Mesenchymal stem cell (in vitro differentiated cells and primary cell): ENCODE results near the gene ATP6V0A1.

Source experiments
- DNase-seq: peaks from one replicate; pipeline ENCODE4 v3.0.0-alpha.2; 2013
- H2AFZ ChIP-seq: one replicate; pipeline ENCODE4 v1.6.1; 2013; ENCODE audit warnings: low read depth, mild to moderate bottlenecking, control low read depth, inconsistent platforms, low read length, moderate library complexity
- H2AK5ac ChIP-seq: 2 replicates; pipeline ENCODE4 v1.6.1; 2013; ENCODE audit warnings: low read length, moderate library complexity, mild to moderate bottlenecking, inconsistent platforms; ENCODE audit not compliant: severe bottlenecking
- H2BK120ac ChIP-seq: one replicate; pipeline ENCODE4 v1.6.1; 2013; ENCODE audit warnings: low read depth, mild to moderate bottlenecking, inconsistent platforms, low read length, moderate library complexity
- H2BK12ac ChIP-seq, 2 experiments: one replicate each; pipeline ENCODE4 v1.6.1; 2013; ENCODE audit warnings: inconsistent platforms in 2 of 2, low read length in 2 of 2, mild to moderate bottlenecking in 2 of 2, moderate library complexity in 2 of 2, control low read depth in 1 of 2
- H2BK15ac ChIP-seq: one replicate; pipeline ENCODE4 v1.6.1; 2013; ENCODE audit warnings: mild to moderate bottlenecking, low read depth, inconsistent platforms; ENCODE audit not compliant: poor library complexity, severe bottlenecking
- H2BK5ac ChIP-seq: 2 replicates; pipeline ENCODE4 v1.6.1; 2013; ENCODE audit warnings: low read depth, mild to moderate bottlenecking, low read length, control low read depth, inconsistent platforms; ENCODE audit not compliant: poor library complexity, severe bottlenecking
- H3K14ac ChIP-seq, 2 experiments: one replicate each; pipeline ENCODE4 v1.6.1; 2013; ENCODE audit warnings: inconsistent platforms in 2 of 2, low read length in 2 of 2, control low read depth in 1 of 2, mild to moderate bottlenecking in 1 of 2, moderate library complexity in 1 of 2
- H3K18ac ChIP-seq, 2 experiments: one replicate each; pipeline ENCODE4 v1.6.1; 2013; ENCODE audit warnings: inconsistent platforms in 2 of 2, low read length in 2 of 2, control low read depth in 1 of 2, low read depth in 1 of 2, mild to moderate bottlenecking in 1 of 2
- H3K23ac ChIP-seq, 2 experiments: one replicate each; pipeline ENCODE4 v1.6.1; 2013; ENCODE audit warnings: inconsistent platforms in 2 of 2, low read length in 2 of 2, mild to moderate bottlenecking in 2 of 2, moderate library complexity in 2 of 2, control low read depth in 1 of 2
- H3K27ac ChIP-seq: 2 replicates; pipeline ENCODE4 v1.5.1; 2013; ENCODE audit warnings: mild to moderate bottlenecking, moderate library complexity, low read length, control low read depth, inconsistent platforms; ENCODE audit not compliant: poor library complexity, severe bottlenecking
- H3K27me3 ChIP-seq, 2 experiments: 2 replicates each; pipeline versions ENCODE4 v1.6.1 to v1.7.0; 2013; ENCODE audit warnings: low read length in 2 of 2, mild to moderate bottlenecking in 2 of 2, moderate library complexity in 2 of 2, control low read depth in 1 of 2, inconsistent platforms in 1 of 2; ENCODE audit not compliant: control insufficient read depth in 1 of 2, insufficient read depth in 1 of 2
- H3K36me3 ChIP-seq, 2 experiments: 2 replicates each; pipeline versions ENCODE4 v1.6.1 to v1.7.0; 2013; ENCODE audit warnings: low read length in 2 of 2, control low read depth in 1 of 2, inconsistent platforms in 1 of 2, low read depth in 1 of 2, mild to moderate bottlenecking in 1 of 2; ENCODE audit not compliant: insufficient read depth in 2 of 2, control insufficient read depth in 1 of 2
- H3K4ac ChIP-seq, 2 experiments: one replicate each; pipeline ENCODE4 v1.6.1; 2013; ENCODE audit warnings: inconsistent platforms in 2 of 2, low read length in 2 of 2, mild to moderate bottlenecking in 2 of 2, moderate library complexity in 2 of 2, control low read depth in 1 of 2, low read depth in 1 of 2
- H3K4me1 ChIP-seq: 2 replicates; pipeline ENCODE4 v1.6.1; 2013; ENCODE audit warnings: low read depth, low read length, control low read depth; ENCODE audit not compliant: control insufficient read depth, insufficient read depth
- H3K4me2 ChIP-seq: 2 replicates; pipeline ENCODE4 v1.6.1; 2013; ENCODE audit warnings: low read length, mild to moderate bottlenecking, inconsistent platforms; ENCODE audit not compliant: poor library complexity, severe bottlenecking
- H3K4me3 ChIP-seq, 2 experiments: 2 replicates each; pipeline versions ENCODE4 v1.5.1 to v1.7.0; 2013; ENCODE audit warnings: low read length in 2 of 2, mild to moderate bottlenecking in 2 of 2, control low read depth in 1 of 2, low read depth in 1 of 2; ENCODE audit not compliant: insufficient read depth in 1 of 2
- H3K79me1 ChIP-seq: replicated peaks from 2 replicates; pipeline ENCODE4 v1.6.1; 2013; ENCODE audit warnings: mild to moderate bottlenecking, control low read depth, low read length, inconsistent platforms; ENCODE audit not compliant: poor library complexity, severe bottlenecking
- H3K9ac ChIP-seq: 2 replicates; pipeline ENCODE4 v1.7.0; 2013; ENCODE audit warnings: mild to moderate bottlenecking, low read length, moderate library complexity
- H3K9me3 ChIP-seq: 2 replicates; pipeline ENCODE4 v1.7.0; 2013; ENCODE audit warnings: mild to moderate bottlenecking, low read length; ENCODE audit not compliant: control insufficient read depth
- H4K8ac ChIP-seq: one replicate; pipeline ENCODE4 v1.6.1; 2013; ENCODE audit warnings: inconsistent platforms, mild to moderate bottlenecking, low read length, moderate library complexity
- H4K91ac ChIP-seq: one replicate; pipeline ENCODE4 v1.6.1; 2013; ENCODE audit warnings: mild to moderate bottlenecking, low read length, inconsistent platforms
- WGBS: methylation state at CpG from one replicate; pipeline ENCODE4 v1.1.7; 2013; ENCODE audit warnings: mixed read lengths; 5-methylcytosine and 5-hydroxymethylcytosine counted together

ATP6V0A1 gene

GRCh38 chr17:42560246-42560645, 101.6 kb downstream of the ATP6V0A1 start:
- Histone ChIP-seq H3K18ac (no peak overlapping the region), H2AFZ (no peak overlapping the region), H3K27ac (no peak overlapping the region), H3K4me2 (no peak overlapping the region), H3K79me1 (peaks cover 14% of the 10 kb centered on the region), H3K4me1 (peaks cover 36% of the 10 kb centered on the region), H2AK5ac (no peak overlapping the region), H2BK120ac (no peak overlapping the region), H2BK12ac (no peak overlapping the region), H3K9ac (peak overlapping the region; percentile 28), H3K27me3 (no peaks in the 10 kb centered on the region), H3K4me3 (no peak overlapping the region), H3K23ac (no peak overlapping the region), H3K14ac (no peak overlapping the region), H2BK15ac (no peak overlapping the region), H3K4ac (no peak overlapping the region), H2BK5ac (no peak overlapping the region), H3K9me3 (no peaks in the 10 kb centered on the region), H3K36me3 (peaks cover 19 to 24% of the 10 kb centered on the region in 2 experiments), H4K8ac (no peak overlapping the region), H4K91ac (no peak overlapping the region)
- WGBS, result no CpG with 5 or more reads among the region's 3 CpGs
- no peak for DNase-seq

GRCh38 chr17:42561897-42562387, 103.3 kb downstream of the ATP6V0A1 start, which contains the start of gene COASY:
TSS of gene COASY (plus strand) at chr17:42562148. CDS start at chr17:42562623, 475 bp downstream.
- Histone ChIP-seq H2BK5ac (peak within 1 kb of the TSS; percentile 82), H3K27ac (peak within 1 kb of the TSS; percentile 80), H3K27me3 (no peaks in the 10 kb centered on the region), H2BK120ac (peak within 1 kb of the TSS; percentile 81), H4K8ac (peak within 1 kb of the TSS; percentile 99), H3K79me1 (peaks cover 21% of the 10 kb centered on the region), H3K36me3 (peaks cover 33 to 40% of the 10 kb centered on the region in 2 experiments), H3K18ac (peak within 1 kb of the TSS; percentile 85 to 96), H4K91ac (peak within 1 kb of the TSS; percentile 97), H3K4me1 (peaks cover 39% of the 10 kb centered on the region), H2AK5ac (peak within 1 kb of the TSS; percentile 99), H3K9ac (peak within 1 kb of the TSS; percentile 97), H2AFZ (peak within 1 kb of the TSS; percentile 77), H3K4me3 (peak within 1 kb of the TSS; percentile 78 to 95), H2BK12ac (peak within 1 kb of the TSS; percentile 46 to 67), H3K14ac (peak within 1 kb of the TSS in 1 of 2 experiments; percentile 91), H3K4ac (peak within 1 kb of the TSS; percentile 98), H3K9me3 (no peaks in the 10 kb centered on the region), H3K4me2 (peak within 1 kb of the TSS; percentile 94), H3K23ac (no peak within 1 kb of the TSS), H2BK15ac (peak within 1 kb of the TSS; percentile 36)
- DNase-seq, result peak; percentile 97
- 1% methylated on average over 26 of the region's 26 CpGs for WGBS

GRCh38 chr17:42562388-42563142, 103.9 kb downstream of the ATP6V0A1 start:
- Histone ChIP-seq H3K4me2 (peak overlapping the region; percentile 94), H2BK5ac (peak overlapping the region; percentile 82), H3K27ac (peak overlapping the region; percentile 80), H3K4me3 (peak overlapping the region; percentile 78 to 95), H2BK15ac (peak overlapping the region; percentile 36), H3K23ac (no peak overlapping the region), H3K9me3 (no peaks in the 10 kb centered on the region), H3K14ac (peak overlapping the region in 1 of 2 experiments; percentile 3), H2AK5ac (peak overlapping the region; percentile 86), H3K4ac (peak overlapping the region; percentile 92 to 98), H2AFZ (no peak overlapping the region), H3K27me3 (no peaks in the 10 kb centered on the region), H2BK12ac (peak overlapping the region; percentile 46 to 67), H3K79me1 (peaks cover 24% of the 10 kb centered on the region), H4K8ac (peak overlapping the region; percentile 98), H3K9ac (peak overlapping the region; percentile 97), H4K91ac (peak overlapping the region; percentile 97), H3K36me3 (peaks cover 33 to 40% of the 10 kb centered on the region in 2 experiments), H2BK120ac (peak overlapping the region; percentile 81), H3K18ac (peak overlapping the region; percentile 71 to 85), H3K4me1 (peaks cover 39% of the 10 kb centered on the region)
- no peak for DNase-seq
- 23% methylated on average over 48 of the region's 48 CpGs for WGBS

GRCh38 chr17:42563143-42563509, 104.4 kb downstream of the ATP6V0A1 start:
- H2BK120ac ChIP-seq, result no peak overlapping the region
- no peaks in the 10 kb centered on the region for H3K9me3 ChIP-seq
- peaks cover 33 to 40% of the 10 kb centered on the region in 2 experiments for H3K36me3 ChIP-seq
- no peaks in the 10 kb centered on the region for H3K27me3 ChIP-seq
- no peak overlapping the region for H2AFZ ChIP-seq
- H3K4ac ChIP-seq, result peak overlapping the region in 1 of 2 experiments; percentile 98
- peak overlapping the region; percentile 97 for H3K9ac ChIP-seq
- 97% methylated on average over 12 of the region's 14 CpGs for WGBS
- H2AK5ac ChIP-seq, result no peak overlapping the region
- H2BK15ac ChIP-seq, result no peak overlapping the region
- peak overlapping the region; percentile 94 for H3K4me2 ChIP-seq
- no peak overlapping the region for H2BK12ac ChIP-seq
- H3K27ac ChIP-seq, result no peak overlapping the region
- peak overlapping the region; percentile 14 for H4K91ac ChIP-seq
- DNase-seq, result no peak
- H3K4me1 ChIP-seq, result peaks cover 42% of the 10 kb centered on the region
- peak overlapping the region in 1 of 2 experiments; percentile 19 for H3K18ac ChIP-seq
- H2BK5ac ChIP-seq, result no peak overlapping the region
- peaks cover 24% of the 10 kb centered on the region for H3K79me1 ChIP-seq
- peak overlapping the region; percentile 78 to 95 for H3K4me3 ChIP-seq
- no peak overlapping the region for H3K14ac ChIP-seq
- peak overlapping the region; percentile 98 for H4K8ac ChIP-seq
- no peak overlapping the region for H3K23ac ChIP-seq
